HG03520 (cell line): Measurements from ENCODE around the gene PRKN.

ENCODE experiments used
- ATAC-seq: cut with Tn5 transposase; IDR thresholded peaks from one replicate; pipeline ENCODE4 v1.9.1; 2021; ENCODE audit warnings: mild to moderate bottlenecking, moderate library complexity; ENCODE audit not compliant: unreplicated experiment

PRKN gene

DNA sequence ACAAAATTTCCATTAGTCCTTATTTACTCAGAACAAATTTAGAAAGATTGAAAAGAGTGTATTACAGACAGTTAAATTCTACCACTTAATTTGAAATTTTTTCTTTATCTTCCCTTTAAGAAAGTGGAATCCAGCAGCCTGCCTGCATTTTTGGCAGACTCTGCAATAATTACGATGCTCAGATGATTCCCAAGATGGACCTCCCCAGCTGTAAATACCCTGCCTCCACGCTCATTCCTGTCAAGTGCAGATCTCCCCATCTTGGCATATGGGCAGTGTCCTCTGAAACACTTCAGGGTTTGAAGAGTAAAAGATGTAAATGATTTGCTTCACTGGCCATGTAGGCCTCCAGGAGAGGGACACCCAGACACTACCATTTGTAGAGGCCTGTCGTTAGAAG, 471.2 kb downstream of the PRKN start:
- ATAC-seq, result no peak

GRCh38 chr6:162251257-162251656, 476.3 kb downstream of the PRKN start:
- no peak for ATAC-seq

- ATAC-seq, result no peak
Observed at GRCh38 chr6:162249907-162250642, 477.5 kb downstream of the PRKN start.

GRCh38 chr6:162245830-162246420, 481.6 kb downstream of the PRKN start:
- no peak for ATAC-seq

DNA sequence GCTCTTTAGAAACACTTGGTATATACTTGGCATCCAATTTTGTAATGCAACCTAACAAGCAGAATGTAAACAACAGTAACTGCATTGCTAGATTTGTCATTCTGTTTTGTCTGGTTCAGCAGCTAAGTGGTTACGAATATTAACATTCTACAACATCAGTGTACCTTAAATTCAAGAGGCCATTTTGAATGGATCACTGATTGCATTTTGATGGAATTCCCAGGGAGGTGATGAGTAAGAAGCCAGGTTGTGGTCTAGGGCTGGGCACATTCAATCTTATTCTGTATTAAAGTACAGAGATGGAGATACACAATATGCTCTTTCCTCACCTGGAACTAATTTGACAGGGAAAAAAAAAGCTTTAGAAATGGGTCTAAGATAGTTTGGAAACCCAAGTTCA, 483.5 kb downstream of the PRKN start:
- no peak for ATAC-seq

- ATAC-seq, result no peak
Observed at GRCh38 chr6:162242915-162243314, 484.7 kb downstream of the PRKN start.

- no peak for ATAC-seq
Observed at GRCh38 chr6:162239330-162239729, 488.2 kb downstream of the PRKN start.

DNA sequence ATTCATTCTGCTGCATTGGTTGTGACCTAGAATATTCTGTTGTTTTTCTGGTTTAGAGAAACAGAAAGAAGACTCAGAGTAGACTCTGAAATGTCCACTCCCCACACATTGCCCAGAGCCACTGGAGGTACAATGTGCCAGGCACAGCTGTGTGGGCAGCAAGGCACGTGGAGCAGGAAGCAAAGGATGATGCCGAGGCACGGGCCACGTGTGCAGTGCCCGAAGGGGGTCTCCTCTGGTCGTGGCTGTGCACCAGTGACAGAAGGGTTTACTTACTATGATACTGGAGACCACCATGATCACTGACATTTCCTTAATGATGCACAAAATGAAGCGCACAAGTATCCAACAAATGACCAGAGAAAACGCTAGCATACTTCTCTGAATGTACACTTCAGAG, 488.9 kb downstream of the PRKN start:
- no peak for ATAC-seq

DNA sequence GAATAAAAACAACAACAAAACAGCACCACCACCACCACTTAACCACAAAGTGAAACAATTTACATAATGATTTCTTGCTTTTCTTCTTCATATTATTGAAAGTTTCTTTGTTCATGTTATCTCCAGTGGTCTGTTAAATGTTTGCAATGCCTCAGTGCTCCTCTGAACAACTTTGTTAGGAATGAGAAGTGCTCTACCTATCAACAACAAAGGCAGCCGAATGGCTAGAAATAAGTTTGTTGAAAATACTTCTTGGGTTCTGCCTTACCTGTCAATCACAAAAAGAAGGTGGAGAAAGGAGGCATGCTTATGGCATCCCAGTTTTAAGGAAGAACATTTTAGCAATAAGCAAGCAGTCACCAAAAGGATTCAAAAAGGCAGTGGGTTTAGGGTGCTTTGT, 490.2 kb downstream of the PRKN start:
- no peak for ATAC-seq

- no peak for ATAC-seq
Observed at GRCh38 chr6:162234631-162235030, 492.9 kb downstream of the PRKN start.

DNA sequence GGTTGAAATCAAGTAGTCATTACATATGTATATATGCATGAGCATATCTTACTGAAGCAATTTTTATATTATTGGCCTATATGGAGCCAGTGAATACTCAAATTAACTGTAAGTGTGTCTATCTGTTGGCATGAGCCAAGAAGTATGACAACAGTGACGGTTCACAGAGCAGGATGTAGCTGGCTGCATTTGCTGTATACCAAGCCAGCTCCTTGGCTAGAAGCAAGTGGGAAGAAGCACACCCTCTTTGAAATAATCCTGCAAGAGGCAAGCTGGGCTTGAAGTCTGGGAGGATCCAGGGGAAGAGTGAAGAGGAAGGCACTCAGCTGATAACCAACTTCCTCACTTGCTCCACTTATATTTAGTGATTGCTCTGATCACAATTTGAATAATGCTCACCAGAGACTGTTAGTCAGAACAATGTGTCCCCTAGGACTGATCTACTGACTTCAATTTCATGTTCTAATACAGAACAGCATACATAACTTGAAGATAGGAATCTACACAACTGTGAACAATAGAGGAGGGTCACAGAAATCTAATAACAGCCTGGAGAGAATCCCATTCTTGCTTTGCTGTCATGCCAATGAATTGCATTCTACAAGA, 497.3 kb downstream of the PRKN start:
- ATAC-seq, result no peak

DNA sequence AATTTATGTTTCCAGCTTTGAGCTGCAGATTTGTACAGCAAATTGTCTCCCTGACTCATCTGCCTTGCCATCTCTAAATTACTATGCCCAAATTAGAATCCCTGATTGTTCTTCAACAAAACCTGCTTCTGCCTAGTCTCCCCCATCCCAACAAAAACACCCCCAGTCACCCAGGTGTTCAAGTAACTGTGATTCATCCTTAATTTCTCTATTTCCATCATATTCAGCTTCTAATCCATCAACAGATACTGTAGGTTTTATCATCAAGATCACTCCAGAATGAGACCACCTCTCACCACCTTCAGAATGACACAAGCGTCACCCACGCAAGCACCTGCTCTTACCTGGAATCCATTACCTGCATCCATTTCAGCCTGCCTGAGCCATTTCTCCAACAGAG, 498.5 kb downstream of the PRKN start:
- no peak for ATAC-seq

GRCh38 chr6:162226803-162227202, 500.8 kb downstream of the PRKN start:
- ATAC-seq, result no peak

DNA sequence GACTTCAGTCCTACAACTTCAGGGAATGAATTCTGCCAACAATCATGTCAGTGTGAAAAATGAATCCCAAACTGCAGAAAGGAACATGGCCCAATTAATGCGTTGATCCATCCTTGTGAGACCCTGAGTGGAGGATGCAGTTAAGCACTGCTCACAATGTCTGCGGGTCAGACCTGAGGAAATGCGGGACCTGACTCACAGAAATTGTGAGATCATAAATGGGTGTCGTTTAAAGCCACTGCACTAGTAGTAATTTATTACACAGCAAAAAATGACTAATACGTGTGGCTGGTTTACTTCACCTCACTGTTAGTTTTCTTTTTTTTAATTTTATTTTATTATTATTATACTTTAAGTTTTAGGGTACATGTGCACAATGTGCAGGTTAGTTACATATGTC, 505.0 kb downstream of the PRKN start:
- ATAC-seq, result no peak

DNA sequence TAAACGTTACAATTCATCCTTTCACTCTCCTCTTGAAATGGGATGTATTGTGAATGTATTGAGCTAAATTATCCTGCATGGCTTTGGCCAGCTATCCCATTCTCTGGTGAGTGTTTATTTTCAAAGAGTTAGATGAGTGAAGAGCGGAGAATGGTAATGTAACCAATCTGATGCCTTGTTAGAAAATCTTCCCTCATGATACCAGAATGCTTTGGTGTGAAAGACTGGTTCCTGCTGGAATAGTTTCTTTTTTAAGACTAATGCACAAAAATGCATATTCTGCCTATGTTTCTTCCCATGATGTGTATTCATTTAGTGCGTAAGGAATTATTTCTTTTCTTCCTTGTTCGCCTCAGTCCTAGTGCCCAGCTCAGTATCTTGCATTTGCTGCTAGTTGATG, 506.7 kb downstream of the PRKN start:
- ATAC-seq, result no peak

DNA sequence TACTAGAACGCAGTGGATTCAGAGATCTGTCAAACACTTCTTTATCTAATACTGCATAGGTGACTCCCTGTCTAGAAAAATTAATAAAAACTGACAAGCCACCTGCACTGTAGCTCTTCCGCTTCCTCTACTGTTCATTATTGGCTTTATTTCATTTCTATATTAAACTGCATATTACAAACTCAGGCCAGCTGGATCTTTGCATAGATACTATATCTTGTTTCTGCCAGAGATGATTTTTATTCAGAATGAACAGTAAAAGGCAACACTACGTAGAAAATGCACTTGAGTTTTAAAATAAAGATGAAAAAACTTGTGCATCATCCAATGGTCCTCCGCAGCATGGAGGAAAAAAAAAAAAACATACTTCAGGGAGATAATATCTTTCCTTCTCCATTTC, 508.3 kb downstream of the PRKN start:
- no peak for ATAC-seq

DNA sequence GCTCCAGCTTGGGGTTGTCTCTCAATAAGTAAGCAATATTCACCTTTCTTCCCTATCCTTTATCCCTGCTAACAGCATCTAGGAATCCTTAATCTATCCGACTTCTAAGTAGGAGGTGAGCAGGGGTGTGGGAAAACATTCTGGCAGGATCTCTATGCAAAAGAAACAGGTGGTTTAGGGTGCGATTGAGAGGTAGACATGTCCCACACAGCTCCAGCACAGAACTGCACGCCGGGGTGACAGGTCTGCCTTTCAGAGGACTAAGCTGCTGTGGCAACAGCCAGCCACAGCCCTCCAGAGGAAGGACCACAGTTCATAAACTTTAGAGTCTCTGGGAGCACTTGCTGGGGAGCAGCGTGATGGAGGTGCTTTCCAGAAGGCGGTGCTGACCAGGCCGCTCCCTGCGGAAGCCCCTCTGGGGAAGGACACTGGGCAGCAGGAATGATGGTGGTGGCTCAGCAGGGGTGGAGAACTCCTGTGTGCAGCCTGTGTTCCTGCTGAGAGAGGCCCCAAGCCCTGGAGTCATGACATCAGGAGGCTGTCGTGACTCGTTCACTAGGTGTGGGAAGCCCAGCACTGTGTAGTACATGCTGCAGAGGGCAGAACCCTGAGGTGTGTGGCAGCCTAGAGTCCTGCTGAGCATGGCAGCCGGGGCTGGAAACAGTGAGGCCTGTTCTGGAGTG, 509.6 kb downstream of the PRKN start:
- no peak for ATAC-seq

GRCh38 chr6:162217058-162217457, 510.5 kb downstream of the PRKN start:
- no peak for ATAC-seq

DNA sequence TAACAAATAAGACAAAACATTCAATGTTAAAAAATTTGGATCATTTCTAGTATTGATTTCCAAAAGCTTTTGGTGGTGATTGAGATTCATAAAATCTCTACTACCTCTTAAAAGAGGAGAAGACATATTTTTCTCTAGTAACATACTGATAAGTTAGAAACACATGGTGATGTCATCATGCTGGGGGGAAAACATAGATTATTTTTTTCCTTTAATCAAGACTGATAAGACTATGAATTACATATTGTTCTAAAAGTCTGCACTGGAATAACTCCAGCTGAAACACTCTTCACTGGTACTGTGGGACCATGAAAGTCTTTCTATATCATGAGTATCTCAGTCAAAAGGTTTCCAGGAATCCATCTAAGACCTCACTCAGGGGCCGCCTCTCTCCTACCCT, 515.8 kb downstream of the PRKN start:
- ATAC-seq, result no peak

DNA sequence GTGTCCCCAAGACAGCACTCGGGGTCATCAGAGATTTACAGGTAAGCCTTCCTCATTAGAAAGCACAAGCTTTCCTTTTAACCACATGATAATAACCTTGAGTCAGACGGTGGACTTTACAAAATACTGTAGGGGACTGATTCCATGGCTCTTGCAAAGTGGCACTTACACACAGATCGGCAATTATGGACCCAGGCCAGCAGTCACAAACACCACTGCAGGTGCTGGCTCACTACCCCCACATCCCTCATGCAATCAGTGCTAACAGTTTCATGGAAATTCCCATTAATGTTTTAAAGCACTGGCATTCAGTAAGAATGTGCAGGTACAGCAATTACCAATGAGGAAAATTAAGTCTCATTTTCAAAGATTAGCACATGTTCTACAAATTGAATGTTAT, 516.5 kb downstream of the PRKN start:
- ATAC-seq, result no peak

DNA sequence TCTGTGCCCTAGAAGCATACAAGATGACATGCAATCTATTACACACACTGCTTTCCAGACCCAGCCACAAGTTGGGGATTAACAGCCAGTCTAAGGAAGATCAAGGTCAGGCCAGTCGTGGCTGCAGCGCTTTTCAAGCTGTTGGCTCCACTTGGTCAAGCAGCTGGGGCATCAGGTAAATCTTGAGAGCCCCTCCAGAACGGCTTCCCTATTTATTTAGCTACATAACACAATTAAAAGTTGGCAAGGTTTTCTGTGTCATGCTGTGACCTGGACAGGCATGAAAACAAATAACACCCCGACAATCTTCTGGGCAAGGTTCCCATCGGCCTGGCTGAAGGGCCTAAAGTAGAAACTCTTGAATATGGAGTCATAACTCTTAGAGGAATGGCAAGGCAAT, 524.3 kb downstream of the PRKN start:
- no peak for ATAC-seq
